Prostate gland (tissue), 2 donors: ENCODE data around the gene POMGNT2.

ENCODE experiments used
- CTCF ChIP-seq, 4 experiments: fragments of 200-600 bp in 2 of 4; fragments of 450-650 bp in 2 of 4; sonication (generic) in 2 of 4; IDR thresholded peaks; 1 replicate in 3 of 4; 2 replicates in 1 of 4; pipeline ENCODE4 v1.5.1; 2016 to 2019; ENCODE audit warnings: antibody characterized with exemption in 4 of 4, mild to moderate bottlenecking in 2 of 4, moderate library complexity in 2 of 4
- POLR2A ChIP-seq: fragments of 450-650 bp; IDR thresholded peaks from one replicate; pipeline ENCODE4 v1.6.1; 2016; ENCODE audit warnings: antibody characterized with exemption, mild to moderate bottlenecking

DNA sequence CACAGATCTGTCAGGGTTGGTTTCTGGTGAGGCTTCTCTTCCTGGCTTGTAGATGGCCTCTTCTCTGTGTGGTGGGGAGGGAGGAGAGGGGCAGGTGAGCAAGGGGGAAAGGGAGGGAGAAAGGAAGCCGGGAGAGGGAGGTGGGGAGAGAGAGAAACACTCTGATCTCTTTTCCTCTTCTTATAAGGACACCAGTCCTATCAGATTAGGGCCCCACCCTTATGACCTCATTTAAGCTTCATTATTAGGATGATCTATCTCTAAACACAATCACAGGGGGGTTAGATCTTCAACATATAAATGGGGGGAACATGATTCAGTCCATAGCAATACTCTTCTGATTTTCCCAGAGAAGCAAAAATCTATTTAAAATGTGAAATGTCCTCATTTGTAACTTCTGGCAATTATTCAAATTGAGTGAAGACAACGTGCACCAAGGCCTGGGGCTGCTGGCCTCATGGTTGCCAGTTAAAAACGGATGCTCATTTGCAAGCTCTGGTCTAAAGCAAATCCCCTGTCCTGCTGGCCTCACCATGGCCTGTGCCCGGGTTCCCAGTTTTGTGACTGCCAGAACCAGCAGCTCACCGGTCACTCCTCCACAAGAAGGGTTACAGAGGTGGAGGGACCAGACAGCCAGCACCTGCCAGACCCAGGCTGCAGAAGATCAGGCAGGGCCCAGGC, 8.3 kb downstream of the POMGNT2 start:
- TF ChIP-seq CTCF (IDR thresholded peaks at IDR 0.05) (no peak), POLR2A (no peak)
